ENCODE measurements around the gene RARA.
"Not testable (repeated sequence)": the region's sequence is repeated elsewhere in the genome, so short reads cannot be mapped to it uniquely, and the experiment has no call there.

The RARA gene

GRCh38 chr17:40373999-40374398, 65.0 kb downstream of the RARA start:
- no peak overlapping the region for H3K4me3 ChIP-seq (ENCODE audit: low read depth, low read length)
- TF ChIP-seq, protein P1, sequence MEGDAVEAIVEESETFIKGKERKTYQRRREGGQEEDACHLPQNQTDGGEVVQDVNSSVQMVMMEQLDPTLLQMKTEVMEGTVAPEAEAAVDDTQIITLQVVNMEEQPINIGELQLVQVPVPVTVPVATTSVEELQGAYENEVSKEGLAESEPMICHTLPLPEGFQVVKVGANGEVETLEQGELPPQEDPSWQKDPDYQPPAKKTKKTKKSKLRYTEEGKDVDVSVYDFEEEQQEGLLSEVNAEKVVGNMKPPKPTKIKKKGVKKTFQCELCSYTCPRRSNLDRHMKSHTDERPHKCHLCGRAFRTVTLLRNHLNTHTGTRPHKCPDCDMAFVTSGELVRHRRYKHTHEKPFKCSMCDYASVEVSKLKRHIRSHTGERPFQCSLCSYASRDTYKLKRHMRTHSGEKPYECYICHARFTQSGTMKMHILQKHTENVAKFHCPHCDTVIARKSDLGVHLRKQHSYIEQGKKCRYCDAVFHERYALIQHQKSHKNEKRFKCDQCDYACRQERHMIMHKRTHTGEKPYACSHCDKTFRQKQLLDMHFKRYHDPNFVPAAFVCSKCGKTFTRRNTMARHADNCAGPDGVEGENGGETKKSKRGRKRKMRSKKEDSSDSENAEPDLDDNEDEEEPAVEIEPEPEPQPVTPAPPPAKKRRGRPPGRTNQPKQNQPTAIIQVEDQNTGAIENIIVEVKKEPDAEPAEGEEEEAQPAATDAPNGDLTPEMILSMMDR (IDR thresholded peaks at IDR 0.05; ENCODE audit: low read depth, low read length), result no peak

GRCh38 chr17:40374821-40375498, 66.0 kb downstream of the RARA start:
- TF ChIP-seq, protein P1 (IDR thresholded peaks at IDR 0.05; ENCODE audit: low read depth, low read length), result no peak
- H3K4me3 ChIP-seq (ENCODE audit: low read depth, low read length), result no peak overlapping the region

DNA sequence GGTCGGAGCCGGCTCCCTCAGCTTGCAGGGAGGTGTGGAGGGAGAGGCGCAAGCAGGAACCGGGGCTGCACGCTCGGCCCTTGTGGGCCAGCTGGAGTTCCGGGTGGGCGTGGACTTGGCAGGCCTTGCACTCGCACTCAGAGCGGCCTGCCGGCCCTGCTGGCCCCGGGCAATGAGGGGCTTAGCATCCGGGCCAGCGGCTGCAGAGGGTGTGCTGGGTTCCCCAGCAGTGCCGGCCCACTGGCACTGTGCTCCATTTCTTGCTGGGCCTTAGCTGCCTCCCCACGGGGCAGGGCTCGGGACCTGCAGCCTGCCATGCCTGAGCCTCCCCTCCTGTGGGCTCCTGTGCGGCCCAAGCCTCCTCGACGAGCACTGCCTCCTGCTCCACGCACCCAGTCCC, 66.8 kb downstream of the RARA start:
- not testable (repeated sequence) for H3K4me3 ChIP-seq (ENCODE audit: low read depth, low read length)

- H3K4me3 ChIP-seq (ENCODE audit: low read depth, low read length), result not testable (repeated sequence)
These were observed 67.6 kb downstream of the RARA start for GRCh38 chr17:40376541-40376940.

- TF ChIP-seq, protein P1 (IDR thresholded peaks at IDR 0.05; ENCODE audit: low read depth, low read length), result no peak
- H3K4me3 ChIP-seq (ENCODE audit: low read depth, low read length), result no peak overlapping the region
These were observed 68.9 kb downstream of the RARA start for GRCh38 chr17:40377832-40378231.

DNA sequence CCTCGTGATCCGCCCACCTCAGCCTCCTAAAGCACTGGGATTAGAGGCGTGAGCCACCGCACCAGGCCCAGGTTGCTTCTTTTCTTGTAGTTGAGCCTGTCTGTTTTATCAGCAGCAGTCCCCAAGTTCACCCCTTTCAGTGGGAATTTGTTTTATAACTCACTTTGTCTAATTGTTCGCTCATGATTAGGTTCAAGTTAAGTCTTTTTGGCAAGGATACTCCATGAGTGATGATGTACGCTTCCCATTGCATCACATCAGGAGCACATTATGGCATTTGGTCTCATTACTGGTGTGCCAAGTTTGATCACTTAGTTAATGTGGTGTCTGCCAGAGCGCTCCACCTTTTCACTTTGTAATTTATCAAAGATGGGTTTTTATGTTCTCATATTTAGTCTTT, 70.0 kb downstream of the RARA start:
- TF ChIP-seq, protein P1 (IDR thresholded peaks at IDR 0.05; ENCODE audit: low read depth, low read length), result no peak
- no peak overlapping the region for H3K4me3 ChIP-seq (ENCODE audit: low read depth, low read length)

- H3K4me3 ChIP-seq (ENCODE audit: low read depth, low read length), result no peak overlapping the region
- TF ChIP-seq, protein P1 (IDR thresholded peaks at IDR 0.05; ENCODE audit: low read depth, low read length), result no peak
These were observed 73.3 kb downstream of the RARA start for GRCh38 chr17:40382251-40382650.

DNA sequence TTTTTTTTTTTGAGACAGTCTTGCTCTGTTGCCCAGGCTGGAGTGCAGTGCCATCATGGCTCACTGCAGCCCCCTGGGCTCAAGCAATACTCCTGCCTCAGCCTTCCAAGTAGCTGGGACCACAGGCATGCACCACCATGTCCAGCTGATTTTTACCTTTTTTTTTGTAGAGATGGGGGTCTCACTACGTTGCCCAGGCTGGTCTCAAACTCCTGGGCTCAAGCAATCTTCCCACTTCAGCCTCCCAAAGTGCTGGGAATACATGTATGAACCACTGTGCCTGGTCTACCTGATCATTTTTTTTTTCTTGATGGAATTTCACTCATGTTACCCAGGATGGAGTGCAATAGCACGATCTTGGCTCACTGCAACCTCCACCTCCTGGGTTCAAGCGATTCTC, 77.6 kb downstream of the RARA start:
- not testable (repeated sequence) for H3K4me3 ChIP-seq (ENCODE audit: low read depth, low read length)

- TF ChIP-seq, protein P1 (IDR thresholded peaks at IDR 0.05; ENCODE audit: low read depth, low read length), result no peak
These were observed 90.2 kb downstream of the RARA start for GRCh38 chr17:40399185-40399584.

More at GRCh38 chr17:40399185-40399584, 90.2 kb downstream of the RARA start:
- H3K4me3 ChIP-seq (ENCODE audit: low read depth, low read length), result no peak overlapping the region

All from WI38 (cell line).